Fibroblast of skin of back (primary cell): ENCODE data around the gene DRC7.

Source experiments
- DNase-seq: peaks from one replicate; pipeline ENCODE4 v3.0.0-alpha.2; 2013

The DRC7 gene

GRCh38 chr16:57752581-57753447, 58.2 kb downstream of the DRC7 start:
- no peak for DNase-seq

DNA sequence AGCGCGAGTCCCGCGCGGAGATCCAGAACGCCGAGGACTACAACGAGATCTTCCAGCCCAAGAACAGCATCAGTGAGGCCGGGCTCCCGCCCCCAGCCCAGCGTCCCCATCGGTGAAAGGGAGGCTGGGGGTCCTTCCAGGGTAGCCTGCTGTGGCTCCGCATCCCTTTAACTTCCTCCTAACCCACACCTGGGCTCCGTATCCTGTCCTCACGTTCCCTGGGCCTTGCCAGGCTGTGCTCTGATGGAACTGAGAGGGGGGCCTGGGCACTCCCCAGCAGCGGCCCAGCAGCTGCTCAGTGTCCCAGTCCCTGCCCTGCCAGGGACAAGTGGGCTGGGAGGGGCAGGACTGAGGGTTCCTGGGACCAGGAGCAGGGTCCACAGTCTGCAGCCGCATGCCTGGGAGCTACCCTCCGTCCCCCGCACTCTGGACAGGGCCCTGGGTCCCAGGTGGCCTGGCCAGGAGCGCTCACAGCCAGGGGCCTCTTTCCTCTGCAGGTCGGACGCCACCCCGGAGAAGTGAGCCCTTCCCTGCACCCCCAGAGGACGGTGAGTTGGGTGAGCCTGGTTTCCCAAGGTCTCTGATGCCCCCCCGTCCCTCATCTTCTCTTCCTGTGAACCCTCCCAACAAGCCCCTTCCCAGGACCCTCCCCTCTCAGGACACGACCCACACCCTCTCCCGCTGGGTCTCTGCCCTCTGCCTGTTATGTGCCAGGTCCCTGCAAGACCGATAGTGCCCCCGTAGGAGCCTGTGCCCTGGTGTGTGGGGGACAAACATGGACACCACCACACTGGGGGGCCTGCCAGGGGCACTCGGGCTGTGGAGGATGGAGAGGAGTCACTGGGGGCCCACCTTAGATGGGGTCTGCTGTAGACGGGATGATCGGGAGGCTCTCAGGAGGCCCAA, 59.1 kb downstream of the DRC7 start:
- DNase-seq = no peak

DNA sequence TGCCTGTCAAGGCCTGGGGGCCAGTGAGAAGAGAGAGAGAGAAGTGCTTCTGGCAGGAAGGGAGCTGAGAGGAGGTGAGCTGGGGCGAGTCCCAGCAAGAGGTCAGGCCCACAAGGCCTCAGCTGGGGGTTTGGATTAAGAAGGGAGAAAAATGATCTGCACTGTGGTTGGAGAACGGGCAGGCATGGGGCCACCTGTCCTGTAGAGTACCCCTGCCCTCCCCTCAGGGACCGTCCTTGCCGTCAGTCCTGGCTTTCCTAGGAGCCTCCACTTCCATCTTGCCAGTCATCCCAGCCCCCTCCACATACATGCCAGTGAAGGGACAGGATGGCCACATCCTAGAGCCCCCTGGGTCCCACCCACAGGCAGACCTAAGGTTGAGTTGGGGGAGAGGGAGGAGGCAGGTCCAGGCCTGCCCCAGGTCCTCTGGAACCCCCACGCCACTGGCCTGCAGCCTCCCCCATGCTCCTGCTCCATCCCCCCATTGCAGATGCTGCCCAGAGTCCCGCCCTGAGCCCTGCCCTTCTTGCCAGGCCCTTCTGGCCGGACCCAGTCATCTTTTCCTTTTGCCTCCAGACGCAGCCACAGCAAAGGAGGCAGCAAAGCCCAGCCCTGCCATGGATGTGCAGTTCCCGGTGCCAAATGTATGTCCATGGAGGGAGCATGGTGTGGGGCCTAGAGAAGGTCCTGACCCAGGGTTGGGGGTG, 59.9 kb downstream of the DRC7 start:
- no peak for DNase-seq

- no peak for DNase-seq
Observed at GRCh38 chr16:57755061-57755684, 60.6 kb downstream of the DRC7 start.

GRCh38 chr16:57755726-57756423, 61.3 kb downstream of the DRC7 start:
- no peak for DNase-seq

GRCh38 chr16:57756424-57757325, 62.1 kb downstream of the DRC7 start:
- DNase-seq = no peak

GRCh38 chr16:57757326-57757786, 62.8 kb downstream of the DRC7 start:
- peak; percentile 70 for DNase-seq

GRCh38 chr16:57757883-57758282, 63.3 kb downstream of the DRC7 start:
- DNase-seq = no peak

DNA sequence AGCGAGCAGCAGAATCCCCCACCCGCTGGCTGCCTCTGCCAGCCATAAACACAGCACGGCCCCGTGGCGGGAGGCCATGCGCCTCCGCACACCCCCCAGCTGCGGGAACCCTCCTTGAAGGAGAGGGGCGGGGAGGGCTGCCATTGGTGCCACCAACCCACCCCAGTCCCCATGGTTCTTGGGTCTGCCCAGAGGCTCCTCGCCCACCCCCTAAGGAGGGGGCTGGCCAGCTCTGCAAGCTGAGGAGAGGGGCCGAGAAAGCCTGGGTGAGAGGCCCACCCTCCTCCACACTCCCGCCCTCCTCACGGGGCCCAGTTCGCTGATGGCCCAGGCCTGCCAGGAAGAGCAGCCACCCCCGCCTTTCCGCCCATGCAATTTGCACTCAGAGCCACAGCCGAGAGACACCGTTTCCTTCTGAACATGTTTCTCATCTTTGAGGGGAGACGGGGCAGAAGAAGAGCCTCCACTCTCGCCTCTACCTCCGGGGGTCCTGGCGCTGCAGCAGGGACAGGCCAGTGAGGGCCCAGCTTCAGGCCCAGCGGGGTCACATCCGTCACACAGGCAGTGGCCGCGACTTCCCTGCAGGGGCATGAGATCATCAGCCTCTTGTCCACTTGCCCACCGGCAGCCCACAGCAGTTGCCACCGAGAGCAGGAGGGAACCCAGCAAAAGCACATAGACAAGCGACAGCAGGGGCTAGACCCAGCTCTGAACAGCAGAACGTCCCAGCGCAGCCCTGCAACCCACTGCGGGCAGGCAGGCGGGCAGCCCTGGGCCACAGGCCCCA, 63.9 kb downstream of the DRC7 start:
- DNase-seq = no peak

DNA sequence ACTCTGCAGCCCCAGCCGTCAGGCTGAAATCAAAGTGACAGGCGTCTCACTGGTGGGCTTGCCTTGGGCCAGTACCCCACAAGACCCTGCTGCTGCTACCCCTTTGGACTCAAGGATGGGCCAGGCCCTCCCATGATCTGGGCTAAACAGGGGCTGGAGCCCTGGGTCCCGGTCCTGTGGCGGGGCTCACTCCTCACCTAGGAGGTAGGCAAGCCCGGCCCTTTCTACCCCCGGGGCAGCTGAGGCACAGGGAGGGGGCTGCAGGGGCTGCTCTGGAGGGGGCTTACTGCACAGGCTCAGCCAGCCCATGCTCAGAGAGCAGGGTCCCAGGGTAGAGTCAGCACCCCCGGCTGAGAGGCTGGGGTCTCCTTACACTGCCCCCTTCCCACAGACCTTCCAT, 64.5 kb downstream of the DRC7 start:
- DNase-seq = no peak

GRCh38 chr16:57759541-57760356, 65.1 kb downstream of the DRC7 start:
- no peak for DNase-seq

- no peak for DNase-seq
Observed at GRCh38 chr16:57760357-57761160, 66.0 kb downstream of the DRC7 start.

GRCh38 chr16:57761301-57761700, 66.7 kb downstream of the DRC7 start:
- no peak for DNase-seq

DNA sequence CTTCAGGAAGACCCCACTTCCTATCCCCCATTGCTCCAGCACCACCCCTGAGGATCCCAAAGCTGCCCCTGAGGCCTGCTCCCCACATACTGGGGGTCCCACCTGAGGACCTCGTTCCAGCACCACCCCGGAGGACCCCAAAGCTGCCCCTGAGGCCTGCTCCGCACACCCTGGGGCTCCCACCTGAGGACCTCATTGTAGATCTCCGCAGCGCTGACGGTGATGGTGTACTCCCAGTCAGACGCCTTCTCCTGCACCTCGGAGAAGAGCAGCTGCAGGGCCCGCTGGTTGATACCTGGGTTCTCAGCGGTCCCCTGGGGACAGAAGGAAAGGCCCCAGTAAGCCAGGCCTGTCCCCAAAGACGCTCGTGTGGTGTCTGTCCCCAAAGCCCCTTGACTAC, 67.4 kb downstream of the DRC7 start:
- DNase-seq = no peak

DNA sequence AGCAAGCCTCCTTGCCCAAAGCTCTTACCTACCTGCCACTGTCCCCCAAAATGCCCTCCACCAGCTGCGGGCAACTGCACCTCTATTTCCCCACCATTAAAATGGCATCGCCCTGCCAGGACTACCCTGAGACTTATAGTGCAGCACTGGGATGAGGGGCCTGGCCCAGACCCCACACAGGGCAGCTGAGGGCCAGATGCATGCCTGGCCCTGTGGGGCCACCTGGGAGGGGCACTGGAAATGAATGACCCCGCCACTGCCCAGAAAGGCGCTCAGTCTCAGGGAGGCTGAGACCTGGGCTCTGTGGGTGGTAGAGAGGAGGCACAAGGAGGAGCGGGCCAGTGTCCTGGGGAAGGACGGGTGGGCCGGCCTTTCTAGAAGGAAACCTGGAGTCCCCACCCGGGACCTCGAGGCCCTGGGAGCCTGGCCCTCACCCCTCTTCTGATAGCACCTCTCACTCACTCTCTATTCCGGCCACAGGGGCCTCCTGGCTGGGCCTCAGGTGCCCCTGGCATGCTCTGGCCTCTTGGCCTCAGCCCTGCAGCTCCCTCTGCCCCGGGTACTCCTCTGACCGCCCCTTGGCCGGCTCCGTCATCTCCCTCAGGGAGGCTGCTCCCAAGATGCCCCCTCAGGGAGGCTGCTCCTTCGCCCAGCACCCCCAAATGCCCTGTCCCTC, 67.9 kb downstream of the DRC7 start:
- no peak for DNase-seq

DNA sequence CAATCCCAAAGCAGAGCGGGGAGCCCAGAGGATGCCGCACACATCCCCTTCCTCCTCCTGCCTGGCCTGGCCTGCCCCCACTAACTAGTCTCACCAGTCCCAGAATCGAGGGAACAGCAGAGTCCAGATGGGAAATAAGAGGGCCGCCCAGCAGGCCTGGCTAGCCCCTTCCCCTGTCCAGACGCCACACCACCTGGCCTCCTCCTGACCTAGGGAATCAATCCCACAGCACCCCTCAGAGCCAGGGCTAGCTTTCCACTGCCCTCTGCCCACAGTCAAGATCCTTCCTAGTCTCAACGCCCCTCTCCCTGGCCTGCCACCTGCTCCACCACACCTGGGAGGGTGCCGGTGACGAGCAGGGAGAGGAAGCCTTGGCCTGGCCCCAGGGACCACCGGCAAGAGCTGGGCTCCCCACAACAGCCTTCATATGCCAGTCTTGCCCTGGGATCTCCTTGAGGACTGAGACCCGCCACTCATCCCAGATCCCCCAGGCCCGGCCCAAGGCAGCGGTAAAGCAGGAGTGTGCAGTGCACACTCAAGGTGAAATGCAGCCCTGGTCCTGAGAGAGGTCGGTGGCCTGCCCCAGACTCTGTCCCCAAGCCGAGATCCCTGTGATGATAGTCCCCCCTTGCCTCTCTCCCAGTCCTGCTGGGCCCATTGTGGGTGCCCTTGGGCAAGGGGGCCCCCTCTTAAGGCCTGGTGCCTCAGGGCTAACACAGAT, 68.8 kb downstream of the DRC7 start:
- no peak for DNase-seq

DNA sequence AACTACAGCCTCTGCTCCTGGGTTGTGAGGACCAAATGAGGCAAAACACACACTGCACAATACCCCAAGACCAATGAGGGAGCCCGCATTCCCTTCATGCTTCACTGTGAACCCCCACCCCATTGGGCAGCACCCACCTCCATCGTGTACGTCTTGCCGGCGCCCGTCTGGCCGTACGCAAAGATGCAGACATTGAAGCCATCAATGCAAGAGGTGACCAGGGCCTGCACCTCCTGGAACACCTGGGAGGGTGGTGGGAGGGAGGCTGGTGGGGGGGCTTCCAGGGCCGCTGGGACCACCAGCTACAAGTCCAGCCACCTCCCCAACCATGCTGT, 69.4 kb downstream of the DRC7 start:
- no peak for DNase-seq
